ENCODE measurements around the gene C1orf159.
"Not testable (repeated sequence)": the region's sequence is repeated elsewhere in the genome, so short reads cannot be mapped to it uniquely, and the experiment has no call there.

The C1orf159 gene

GRCh38 chr1:1116701-1117468 is 996 bp upstream of the C1orf159 start:
- DNase-seq = peak; percentile 15 to 29

- no peak for DNase-seq
Observed at GRCh38 chr1:1115136-1115785, 628 bp downstream of the C1orf159 start.

GRCh38 chr1:1114431-1114830 is 1.5 kb downstream of the C1orf159 start:
- no peak for DNase-seq

- DNase-seq = no peak
Observed at GRCh38 chr1:1112237-1112985, 3.5 kb downstream of the C1orf159 start.

GRCh38 chr1:1111516-1112236 is 4.2 kb downstream of the C1orf159 start:
- no peak for DNase-seq

GRCh38 chr1:1110561-1110971 is 5.3 kb downstream of the C1orf159 start:
- no peak for DNase-seq

- no peak for DNase-seq
Observed at GRCh38 chr1:1109743-1110142, 6.1 kb downstream of the C1orf159 start.

GRCh38 chr1:1106510-1107221 is 9.2 kb downstream of the C1orf159 start:
- DNase-seq = no peak

- DNase-seq = not testable (repeated sequence)
Observed at GRCh38 chr1:1104152-1104551, 11.7 kb downstream of the C1orf159 start.

- DNase-seq = no peak
Observed at GRCh38 chr1:1101503-1101902, 14.4 kb downstream of the C1orf159 start.

- no peak for DNase-seq
Observed at GRCh38 chr1:1100296-1100695, 15.6 kb downstream of the C1orf159 start.

- no peak for DNase-seq
Observed at GRCh38 chr1:1099506-1100183, 16.2 kb downstream of the C1orf159 start.

GRCh38 chr1:1098681-1099421 is 17.0 kb downstream of the C1orf159 start:
- DNase-seq = peak in 1 of 2 donors; percentile 42

- not testable (repeated sequence) for DNase-seq
Observed at GRCh38 chr1:1096136-1096535, 19.8 kb downstream of the C1orf159 start.

GRCh38 chr1:1094981-1095380 is 20.9 kb downstream of the C1orf159 start:
- DNase-seq = no peak

- DNase-seq = no peak
Observed at GRCh38 chr1:1093610-1093943, 22.3 kb downstream of the C1orf159 start.

GRCh38 chr1:1092894-1093609 is 22.8 kb downstream of the C1orf159 start:
- no peak for DNase-seq

- DNase-seq = no peak
Observed at GRCh38 chr1:1092149-1092855, 23.6 kb downstream of the C1orf159 start.

GRCh38 chr1:1091344-1092148 is 24.3 kb downstream of the C1orf159 start:
- no peak for DNase-seq

Measured in CD4-positive, alpha-beta T cell treated with Interleukin-1 beta for 1 hour (primary cell).